Measurements from ENCODE around the gene HERC6.
A peak's percentile ranks its signal among the peaks of the same experiment; 100 is the strongest.

Gene HERC6

DNA sequence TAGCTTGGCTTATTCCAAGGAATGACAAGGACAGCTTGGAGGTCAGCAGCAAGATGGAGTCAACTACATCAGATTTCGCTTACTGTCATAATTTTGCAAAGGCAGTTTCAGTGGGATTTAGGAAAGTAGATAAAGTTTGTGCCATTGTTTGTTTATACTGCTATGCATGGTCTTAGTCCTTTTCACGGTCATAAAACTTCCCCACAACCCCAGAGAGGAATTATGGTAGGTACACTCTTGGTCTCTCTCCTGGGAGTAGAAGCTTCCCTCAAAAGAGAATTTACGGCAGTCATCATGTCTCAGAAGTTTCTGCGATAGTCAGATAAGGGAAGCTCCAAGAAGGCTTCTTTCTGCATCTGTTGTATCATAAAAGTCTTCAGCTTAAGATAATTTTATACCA, 27.9 kb upstream of the HERC6 start:
- ChIA-PET CTCF (no interaction called here), POLR2A (no interaction called here)
- no peak overlapping the region for H3K27ac ChIP-seq (ENCODE audit: insufficient read depth in 1 of 2, low read depth in 1 of 2, low read length in 2 of 2, poor library complexity in 1 of 2, severe bottlenecking in 2 of 2)
- H3K27me3 ChIP-seq (replicated peaks in 2 of 5; ENCODE audit: control insufficient read depth in 4 of 5, insufficient read depth in 5 of 5, low read length in 4 of 5), result no peaks in the 10 kb centered on the region
- no peaks in the 10 kb centered on the region for H3K4me1 ChIP-seq (ENCODE audit: control extremely low read depth in 1 of 4, control insufficient read depth in 4 of 4, insufficient read depth in 4 of 4, low read length in 3 of 4)
- H3K4me3 ChIP-seq (ENCODE audit: control insufficient read depth in 1 of 7, extremely low read depth in 1 of 7, insufficient read depth in 4 of 7, low read depth in 2 of 7, low read length in 6 of 7), result no peak overlapping the region
- 100% methylated on average over 1 of the region's 4 CpGs for WGBS (ENCODE audit: insufficient coverage)
- no peak for DNase-seq
- H3K36me3 ChIP-seq (ENCODE audit: control insufficient read depth in 4 of 4, insufficient read depth in 4 of 4, low read length in 3 of 4), result no peaks in the 10 kb centered on the region
- H3K9me3 ChIP-seq (ENCODE audit: control extremely low read depth in 1 of 5, control insufficient read depth in 4 of 5, insufficient read depth in 2 of 5, low read depth in 1 of 5, low read length in 4 of 5), result peaks cover 4 to 16% (median 4%) of the 10 kb centered on the region in 5 experiments

DNA sequence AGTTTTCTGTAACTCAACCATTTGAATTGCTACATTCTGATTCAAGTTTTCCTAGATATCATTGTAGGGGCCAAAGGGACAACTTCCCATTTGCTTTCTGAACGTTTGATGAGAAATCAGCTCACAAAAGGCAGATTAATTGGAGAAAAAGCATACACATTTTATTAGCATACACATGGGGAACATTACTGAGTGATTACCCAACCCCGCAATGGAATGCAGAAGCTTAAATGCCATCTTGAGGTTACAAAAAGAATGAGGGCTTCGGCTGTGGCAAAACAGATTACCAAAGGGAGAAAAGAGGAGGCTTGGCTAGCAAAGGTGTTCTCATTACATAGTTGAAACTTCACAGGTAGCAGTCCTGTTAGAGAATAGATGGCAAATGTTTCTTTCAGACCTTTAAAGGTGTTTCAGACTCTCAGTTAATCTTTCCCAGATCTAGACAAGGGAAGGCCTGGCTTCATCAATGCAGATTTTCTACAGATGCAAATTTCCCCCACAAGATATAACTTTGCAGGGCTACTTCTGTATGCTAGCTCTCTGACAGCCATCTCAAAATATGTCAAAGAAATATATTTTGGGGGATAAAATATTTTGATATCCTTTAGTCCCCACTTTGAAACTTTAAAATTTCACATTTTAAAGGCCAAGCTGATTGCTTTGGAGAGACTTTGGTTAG, 26.5 kb upstream of the HERC6 start:
- Histone ChIP-seq H3K27ac (ENCODE audit: insufficient read depth in 1 of 2, low read depth in 1 of 2, low read length in 2 of 2, poor library complexity in 1 of 2, severe bottlenecking in 2 of 2) (no peak overlapping the region), H3K4me1 (ENCODE audit: control extremely low read depth in 1 of 4, control insufficient read depth in 4 of 4, insufficient read depth in 4 of 4, low read length in 3 of 4) (no peaks in the 10 kb centered on the region), H3K27me3 (replicated peaks in 2 of 5; ENCODE audit: control insufficient read depth in 4 of 5, insufficient read depth in 5 of 5, low read length in 4 of 5) (no peaks in the 10 kb centered on the region), H3K4me3 (ENCODE audit: control insufficient read depth in 1 of 7, extremely low read depth in 1 of 7, insufficient read depth in 4 of 7, low read depth in 2 of 7, low read length in 6 of 7) (no peak overlapping the region), H3K9me3 (ENCODE audit: control extremely low read depth in 1 of 5, control insufficient read depth in 4 of 5, insufficient read depth in 2 of 5, low read depth in 1 of 5, low read length in 4 of 5) (peaks cover 4 to 16% (median 7%) of the 10 kb centered on the region in 5 experiments), H3K36me3 (ENCODE audit: control insufficient read depth in 4 of 4, insufficient read depth in 4 of 4, low read length in 3 of 4) (no peaks in the 10 kb centered on the region)
- POLR2A ChIA-PET, result interaction anchor here (0.6 kb wide), 1 partner anchor 31 kb away, joined by 5 read pairs; no protein-coding TSS in a partner anchor
- CTCF ChIA-PET, result interaction anchor here (1.1 to 1.4 kb wide), 2 partner anchors 11 to 17 kb away, joined by 4 read pairs; no protein-coding TSS in a partner anchor
- no peak for DNase-seq
- whole genome bisulfite sequencing (ENCODE audit: insufficient coverage), result 96% methylated on average over 3 of the region's 3 CpGs

DNA sequence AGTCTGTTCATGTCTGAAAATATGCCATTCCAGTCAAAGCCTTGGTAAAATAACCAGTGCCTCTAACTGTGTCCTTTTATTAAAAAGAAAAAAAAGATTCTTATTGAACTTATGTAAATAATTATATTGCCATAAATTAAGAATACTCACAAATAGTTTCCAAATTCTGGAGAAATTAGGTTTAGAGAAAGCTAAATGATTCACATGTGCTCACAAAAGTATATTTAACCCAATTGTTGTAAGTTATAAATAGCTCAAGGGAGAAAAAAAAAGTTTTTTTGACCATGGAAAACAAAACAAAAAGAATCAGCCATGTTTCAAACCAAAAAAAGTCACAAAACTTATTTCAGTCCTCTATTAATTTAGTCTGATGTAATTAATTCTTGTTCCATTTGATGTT, 25.3 kb upstream of the HERC6 start:
- peaks cover 4 to 16% (median 7%) of the 10 kb centered on the region in 5 experiments for H3K9me3 ChIP-seq (ENCODE audit: control extremely low read depth in 1 of 5, control insufficient read depth in 4 of 5, insufficient read depth in 2 of 5, low read depth in 1 of 5, low read length in 4 of 5)

DNA sequence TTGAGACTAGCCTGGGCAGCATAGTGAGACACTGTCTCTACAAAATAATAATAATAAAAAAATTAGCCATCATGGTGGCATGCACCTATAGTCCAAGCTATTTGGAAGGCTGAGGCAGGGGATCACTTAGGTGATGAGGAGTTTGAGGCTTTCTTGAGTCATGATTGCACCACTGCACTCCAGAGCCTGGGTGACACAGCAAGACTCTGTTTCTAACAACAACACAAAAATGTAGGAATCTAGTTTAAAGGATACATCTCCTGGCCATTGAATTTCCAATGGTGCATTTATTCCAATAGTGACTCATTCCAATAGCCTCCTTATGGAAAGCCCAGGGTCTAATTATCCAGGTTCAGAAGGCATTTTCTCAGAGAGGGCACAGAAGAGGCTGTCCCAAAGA, 21.9 kb upstream of the HERC6 start:
- ChIA-PET CTCF (interaction anchor here (1.0 kb wide), 1 partner anchor 13 kb away, joined by 3 read pairs; no protein-coding TSS in a partner anchor), POLR2A (interaction anchor here (0.6 to 0.7 kb wide), 2 partner anchors 244 to 310 kb away, joined by 3 read pairs; no protein-coding TSS in a partner anchor)
- DNase-seq, result no peak
- H3K36me3 ChIP-seq (ENCODE audit: control insufficient read depth in 4 of 4, insufficient read depth in 4 of 4, low read length in 3 of 4), result no peaks in the 10 kb centered on the region
- H3K4me1 ChIP-seq (ENCODE audit: control extremely low read depth in 1 of 4, control insufficient read depth in 4 of 4, insufficient read depth in 4 of 4, low read length in 3 of 4), result no peaks in the 10 kb centered on the region
- no peak overlapping the region for H3K27ac ChIP-seq (ENCODE audit: insufficient read depth in 1 of 2, low read depth in 1 of 2, low read length in 2 of 2, poor library complexity in 1 of 2, severe bottlenecking in 2 of 2)
- no peak overlapping the region for H3K4me3 ChIP-seq (ENCODE audit: control insufficient read depth in 1 of 7, extremely low read depth in 1 of 7, insufficient read depth in 4 of 7, low read depth in 2 of 7, low read length in 6 of 7)
- H3K27me3 ChIP-seq (replicated peaks in 2 of 5; ENCODE audit: control insufficient read depth in 4 of 5, insufficient read depth in 5 of 5, low read length in 4 of 5), result no peaks in the 10 kb centered on the region
- H3K9me3 ChIP-seq (ENCODE audit: control extremely low read depth in 1 of 5, control insufficient read depth in 4 of 5, insufficient read depth in 2 of 5, low read depth in 1 of 5, low read length in 4 of 5), result peaks cover 4 to 20% (median 7%) of the 10 kb centered on the region in 5 experiments

More for the DNA sequence above, 25.3 kb upstream of the HERC6 start:
- DNase-seq, result peak in 2 of 3 donors; percentile 16 to 24
- H3K27me3 ChIP-seq (replicated peaks in 2 of 5; ENCODE audit: control insufficient read depth in 4 of 5, insufficient read depth in 5 of 5, low read length in 4 of 5), result no peaks in the 10 kb centered on the region
- H3K36me3 ChIP-seq (ENCODE audit: control insufficient read depth in 4 of 4, insufficient read depth in 4 of 4, low read length in 3 of 4), result no peaks in the 10 kb centered on the region
- POLR2A ChIA-PET, result no interaction called here
- CTCF ChIA-PET, result no interaction called here
- no peak overlapping the region for H3K27ac ChIP-seq (ENCODE audit: insufficient read depth in 1 of 2, low read depth in 1 of 2, low read length in 2 of 2, poor library complexity in 1 of 2, severe bottlenecking in 2 of 2)
- H3K4me1 ChIP-seq (ENCODE audit: control extremely low read depth in 1 of 4, control insufficient read depth in 4 of 4, insufficient read depth in 4 of 4, low read length in 3 of 4), result no peaks in the 10 kb centered on the region
- H3K4me3 ChIP-seq (ENCODE audit: control insufficient read depth in 1 of 7, extremely low read depth in 1 of 7, insufficient read depth in 4 of 7, low read depth in 2 of 7, low read length in 6 of 7), result no peak overlapping the region

DNA sequence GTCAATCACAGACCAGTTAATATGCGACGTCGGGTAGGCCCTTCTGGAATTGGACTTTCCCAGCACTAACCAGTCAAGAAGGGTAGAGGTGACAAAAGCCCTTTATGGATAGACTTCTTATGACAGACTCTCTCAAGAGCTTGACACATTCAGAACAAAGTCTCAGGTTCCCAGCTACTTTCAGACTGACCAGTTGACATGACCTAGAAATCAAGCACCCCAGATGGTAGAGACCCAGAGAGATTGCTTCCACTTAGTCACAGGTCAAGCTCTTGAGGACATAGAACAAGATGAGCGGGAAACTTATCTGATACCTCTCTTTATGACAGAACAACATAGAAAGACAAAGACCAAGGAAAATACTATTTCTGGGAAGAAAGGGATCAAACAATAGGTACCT, 21.4 kb upstream of the HERC6 start:
- DNase-seq, result no peak
- 86% methylated on average over 1 of the region's 4 CpGs for WGBS (ENCODE audit: insufficient coverage)
- CTCF ChIA-PET, result no interaction called here

DNA sequence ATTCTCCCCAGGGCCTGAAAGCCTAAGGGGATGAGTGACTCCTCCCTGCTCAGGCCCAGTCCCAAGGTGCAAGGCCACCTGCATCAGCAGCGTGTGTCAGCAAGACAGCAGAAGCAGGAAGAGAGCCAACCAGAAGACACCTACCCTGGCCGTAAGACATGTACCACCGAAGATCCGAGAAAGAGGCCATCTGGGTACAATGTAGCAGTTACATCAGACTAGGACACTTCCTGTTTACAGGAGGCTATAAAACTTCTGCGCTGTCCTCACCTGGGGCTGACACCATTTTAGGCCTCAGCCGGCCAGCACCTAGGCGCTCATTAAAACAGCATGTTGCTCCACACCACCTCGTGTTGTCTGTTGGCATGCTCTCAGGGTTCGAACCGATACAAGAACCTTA, 19.1 kb upstream of the HERC6 start:
- Histone ChIP-seq H3K27ac (ENCODE audit: insufficient read depth in 1 of 2, low read depth in 1 of 2, low read length in 2 of 2, poor library complexity in 1 of 2, severe bottlenecking in 2 of 2) (no peak overlapping the region), H3K4me3 (ENCODE audit: control insufficient read depth in 1 of 7, extremely low read depth in 1 of 7, insufficient read depth in 4 of 7, low read depth in 2 of 7, low read length in 6 of 7) (no peak overlapping the region), H3K4me1 (ENCODE audit: control extremely low read depth in 1 of 4, control insufficient read depth in 4 of 4, insufficient read depth in 4 of 4, low read length in 3 of 4) (no peaks in the 10 kb centered on the region), H3K27me3 (replicated peaks in 2 of 5; ENCODE audit: control insufficient read depth in 4 of 5, insufficient read depth in 5 of 5, low read length in 4 of 5) (no peaks in the 10 kb centered on the region), H3K9me3 (ENCODE audit: control extremely low read depth in 1 of 5, control insufficient read depth in 4 of 5, insufficient read depth in 2 of 5, low read depth in 1 of 5, low read length in 4 of 5) (peaks cover 3 to 15% (median 4%) of the 10 kb centered on the region in 5 experiments), H3K36me3 (ENCODE audit: control insufficient read depth in 4 of 4, insufficient read depth in 4 of 4, low read length in 3 of 4) (no peaks in the 10 kb centered on the region)
- ChIA-PET POLR2A (no interaction called here), CTCF (interaction anchor here (1.9 kb wide), 1 partner anchor 10 kb away, joined by 4 read pairs; no protein-coding TSS in a partner anchor)
- WGBS (ENCODE audit: insufficient coverage), result 100% methylated on average over 10 of the region's 10 CpGs
- no peak for DNase-seq

More for the DNA sequence above, 21.4 kb upstream of the HERC6 start:
- Histone ChIP-seq H3K4me3 (ENCODE audit: control insufficient read depth in 1 of 7, extremely low read depth in 1 of 7, insufficient read depth in 4 of 7, low read depth in 2 of 7, low read length in 6 of 7) (no peak overlapping the region), H3K36me3 (ENCODE audit: control insufficient read depth in 4 of 4, insufficient read depth in 4 of 4, low read length in 3 of 4) (no peaks in the 10 kb centered on the region), H3K4me1 (ENCODE audit: control extremely low read depth in 1 of 4, control insufficient read depth in 4 of 4, insufficient read depth in 4 of 4, low read length in 3 of 4) (no peaks in the 10 kb centered on the region), H3K27me3 (replicated peaks in 2 of 5; ENCODE audit: control insufficient read depth in 4 of 5, insufficient read depth in 5 of 5, low read length in 4 of 5) (no peaks in the 10 kb centered on the region), H3K27ac (ENCODE audit: insufficient read depth in 1 of 2, low read depth in 1 of 2, low read length in 2 of 2, poor library complexity in 1 of 2, severe bottlenecking in 2 of 2) (no peak overlapping the region), H3K9me3 (ENCODE audit: control extremely low read depth in 1 of 5, control insufficient read depth in 4 of 5, insufficient read depth in 2 of 5, low read depth in 1 of 5, low read length in 4 of 5) (peaks cover 4 to 19% (median 7%) of the 10 kb centered on the region in 5 experiments)
- POLR2A ChIA-PET, result no interaction called here

DNA sequence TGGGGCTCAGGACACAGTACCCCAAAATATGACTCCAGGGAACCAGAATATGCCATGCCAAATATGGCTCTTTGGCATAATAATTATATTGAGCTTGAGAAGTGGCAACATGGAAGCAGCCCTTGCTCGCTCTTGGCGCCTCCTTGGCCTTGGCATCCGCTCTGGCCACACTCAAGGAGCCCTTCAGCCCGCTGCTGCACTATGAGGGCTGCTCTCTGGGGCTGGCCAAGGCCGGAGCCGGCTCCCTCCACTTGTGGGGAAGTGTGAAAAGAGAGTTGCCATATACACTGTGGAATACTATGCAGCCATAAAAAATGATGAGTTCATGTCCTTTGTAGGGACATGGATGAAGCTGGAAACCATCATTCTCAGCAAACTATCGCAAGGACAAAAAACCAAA, 18.4 kb upstream of the HERC6 start:
- Histone ChIP-seq H3K27me3 (replicated peaks in 2 of 5; ENCODE audit: control insufficient read depth in 4 of 5, insufficient read depth in 5 of 5, low read length in 4 of 5) (no peaks in the 10 kb centered on the region), H3K27ac (ENCODE audit: insufficient read depth in 1 of 2, low read depth in 1 of 2, low read length in 2 of 2, poor library complexity in 1 of 2, severe bottlenecking in 2 of 2) (no peak overlapping the region), H3K36me3 (ENCODE audit: control insufficient read depth in 4 of 4, insufficient read depth in 4 of 4, low read length in 3 of 4) (no peaks in the 10 kb centered on the region), H3K4me3 (ENCODE audit: control insufficient read depth in 1 of 7, extremely low read depth in 1 of 7, insufficient read depth in 4 of 7, low read depth in 2 of 7, low read length in 6 of 7) (no peak overlapping the region), H3K4me1 (ENCODE audit: control extremely low read depth in 1 of 4, control insufficient read depth in 4 of 4, insufficient read depth in 4 of 4, low read length in 3 of 4) (no peaks in the 10 kb centered on the region), H3K9me3 (ENCODE audit: control extremely low read depth in 1 of 5, control insufficient read depth in 4 of 5, insufficient read depth in 2 of 5, low read depth in 1 of 5, low read length in 4 of 5) (peaks cover 2 to 15% (median 4%) of the 10 kb centered on the region in 5 experiments)
- DNase-seq, result no peak
- POLR2A ChIA-PET, result no interaction called here
- CTCF ChIA-PET, result interaction anchor here (1.9 kb wide), 1 partner anchor 10 kb away, joined by 4 read pairs; no protein-coding TSS in a partner anchor
- 79% methylated on average over 3 of the region's 7 CpGs for WGBS (ENCODE audit: insufficient coverage)
